Hepatocyte (in vitro differentiated cells): Measurements from ENCODE around the gene TAS2R20.

ENCODE experiments used
- EZH2 ChIP-seq: fragments of 200-600 bp; sonication (generic); IDR thresholded peaks from 2 replicates; pipeline ENCODE4 v1.6.1; 2016; ENCODE audit warnings: antibody characterized with exemption, mild to moderate bottlenecking, borderline replicate concordance
- TF ChIP-seq, protein P1 (sequence below): fragments of 200-600 bp; sonication (generic); IDR thresholded peaks from 2 replicates; pipeline ENCODE4 v1.5.1; 2016; ENCODE audit warnings: antibody characterized with exemption, mild to moderate bottlenecking; ENCODE audit not compliant: poor library complexity

DNA sequence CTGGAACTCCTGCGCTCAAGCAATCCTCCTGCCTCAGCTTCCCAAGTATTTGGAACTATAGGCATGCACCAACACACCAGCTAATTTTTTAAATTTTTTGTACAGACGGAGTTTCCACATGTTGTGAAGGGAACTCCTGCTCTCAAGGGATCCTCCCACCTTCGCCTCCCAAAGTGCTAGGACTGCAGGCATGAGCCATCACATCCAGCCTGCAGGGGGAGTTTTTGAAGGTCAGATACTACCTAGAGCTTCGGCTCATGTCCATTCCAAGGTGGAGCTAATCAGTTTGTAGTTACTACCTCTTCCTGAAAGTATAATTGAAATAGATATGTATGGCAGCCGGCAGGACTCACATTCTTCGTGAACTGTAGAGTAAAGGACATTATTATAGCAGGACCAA is 28.0 kb upstream of the TAS2R20 start:
- TF ChIP-seq, protein P1, sequence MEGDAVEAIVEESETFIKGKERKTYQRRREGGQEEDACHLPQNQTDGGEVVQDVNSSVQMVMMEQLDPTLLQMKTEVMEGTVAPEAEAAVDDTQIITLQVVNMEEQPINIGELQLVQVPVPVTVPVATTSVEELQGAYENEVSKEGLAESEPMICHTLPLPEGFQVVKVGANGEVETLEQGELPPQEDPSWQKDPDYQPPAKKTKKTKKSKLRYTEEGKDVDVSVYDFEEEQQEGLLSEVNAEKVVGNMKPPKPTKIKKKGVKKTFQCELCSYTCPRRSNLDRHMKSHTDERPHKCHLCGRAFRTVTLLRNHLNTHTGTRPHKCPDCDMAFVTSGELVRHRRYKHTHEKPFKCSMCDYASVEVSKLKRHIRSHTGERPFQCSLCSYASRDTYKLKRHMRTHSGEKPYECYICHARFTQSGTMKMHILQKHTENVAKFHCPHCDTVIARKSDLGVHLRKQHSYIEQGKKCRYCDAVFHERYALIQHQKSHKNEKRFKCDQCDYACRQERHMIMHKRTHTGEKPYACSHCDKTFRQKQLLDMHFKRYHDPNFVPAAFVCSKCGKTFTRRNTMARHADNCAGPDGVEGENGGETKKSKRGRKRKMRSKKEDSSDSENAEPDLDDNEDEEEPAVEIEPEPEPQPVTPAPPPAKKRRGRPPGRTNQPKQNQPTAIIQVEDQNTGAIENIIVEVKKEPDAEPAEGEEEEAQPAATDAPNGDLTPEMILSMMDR, result no peak
- no peak for TF ChIP-seq EZH2
